ENCODE results near the gene MCFD2.

Gene MCFD2

DNA sequence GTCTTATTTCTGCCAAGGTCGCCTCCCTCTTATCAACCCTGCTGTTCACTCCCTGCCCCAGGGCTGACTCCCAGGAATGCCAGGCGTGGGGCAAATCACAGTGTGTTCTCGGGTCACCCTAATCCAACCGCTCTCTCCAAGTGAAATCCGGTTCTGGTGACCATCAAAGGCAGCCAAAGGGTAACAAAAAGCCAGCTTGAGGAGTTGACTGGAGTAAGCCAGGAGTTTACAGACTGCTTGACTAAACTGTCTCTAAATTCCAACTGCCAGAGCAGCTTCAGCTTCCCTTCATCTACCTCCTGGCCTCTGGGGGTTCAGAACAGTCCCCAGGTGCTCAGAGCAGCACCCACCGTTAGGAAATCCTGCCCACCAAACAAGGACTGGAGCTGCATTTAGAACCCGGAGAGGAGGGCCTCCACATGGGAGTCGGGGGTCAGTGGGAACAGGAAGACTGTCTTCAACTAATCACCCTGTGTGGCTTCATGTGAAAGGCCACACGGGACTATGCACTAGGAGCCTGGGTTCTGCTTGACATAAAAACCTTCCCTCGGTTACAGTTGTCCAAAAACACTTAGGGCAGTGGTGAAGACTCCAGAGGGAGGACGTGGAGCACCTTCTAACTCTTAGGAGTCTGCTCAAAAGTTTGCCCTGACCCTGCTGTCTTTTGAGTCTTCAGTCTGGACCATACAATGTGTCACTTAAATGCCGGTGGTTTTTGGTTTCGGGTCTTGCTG, 24.2 kb upstream of the MCFD2 start:
- TF ChIP-seq, protein P1, sequence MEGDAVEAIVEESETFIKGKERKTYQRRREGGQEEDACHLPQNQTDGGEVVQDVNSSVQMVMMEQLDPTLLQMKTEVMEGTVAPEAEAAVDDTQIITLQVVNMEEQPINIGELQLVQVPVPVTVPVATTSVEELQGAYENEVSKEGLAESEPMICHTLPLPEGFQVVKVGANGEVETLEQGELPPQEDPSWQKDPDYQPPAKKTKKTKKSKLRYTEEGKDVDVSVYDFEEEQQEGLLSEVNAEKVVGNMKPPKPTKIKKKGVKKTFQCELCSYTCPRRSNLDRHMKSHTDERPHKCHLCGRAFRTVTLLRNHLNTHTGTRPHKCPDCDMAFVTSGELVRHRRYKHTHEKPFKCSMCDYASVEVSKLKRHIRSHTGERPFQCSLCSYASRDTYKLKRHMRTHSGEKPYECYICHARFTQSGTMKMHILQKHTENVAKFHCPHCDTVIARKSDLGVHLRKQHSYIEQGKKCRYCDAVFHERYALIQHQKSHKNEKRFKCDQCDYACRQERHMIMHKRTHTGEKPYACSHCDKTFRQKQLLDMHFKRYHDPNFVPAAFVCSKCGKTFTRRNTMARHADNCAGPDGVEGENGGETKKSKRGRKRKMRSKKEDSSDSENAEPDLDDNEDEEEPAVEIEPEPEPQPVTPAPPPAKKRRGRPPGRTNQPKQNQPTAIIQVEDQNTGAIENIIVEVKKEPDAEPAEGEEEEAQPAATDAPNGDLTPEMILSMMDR (IDR thresholded peaks at IDR 0.05; ENCODE audit: extremely low read depth, insufficient read depth, missing control alignments) = no peak
- DNase-seq (ENCODE audit: low spot score) = no peak
- in situ Hi-C loops (cut with MboI; ENCODE audit: low pct_unique_long_range_greater_than_20kb, low sequenced_read_pairs, unreplicated experiment) = no loop called here

- no peak for DNase-seq (ENCODE audit: low spot score)
- TF ChIP-seq, protein P1 (IDR thresholded peaks at IDR 0.05; ENCODE audit: extremely low read depth, insufficient read depth, missing control alignments) = peak; percentile 35
- in situ Hi-C loops (cut with MboI; ENCODE audit: low pct_unique_long_range_greater_than_20kb, low sequenced_read_pairs, unreplicated experiment) = no loop called here
These were observed 21.9 kb upstream of the MCFD2 start for GRCh38 chr2:46937471-46937901.

DNA sequence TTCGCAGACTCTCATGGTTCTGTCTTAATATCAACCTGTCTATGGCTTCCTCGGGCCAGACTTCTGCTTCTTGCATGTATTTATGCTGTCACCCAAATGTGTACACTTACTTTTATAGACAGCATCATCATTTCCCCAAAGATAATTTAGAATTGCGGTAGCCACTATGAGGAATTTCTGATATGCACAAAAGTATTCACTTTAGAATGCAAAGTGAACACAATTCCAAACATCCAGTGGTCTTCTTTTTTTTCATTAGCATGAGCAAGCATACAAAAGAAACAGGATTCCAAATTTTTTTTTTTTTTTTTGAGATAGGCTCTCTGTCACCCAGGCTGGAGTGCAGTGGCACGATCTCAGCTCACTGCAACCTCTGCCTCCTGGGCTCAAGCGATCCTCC, 21.0 kb upstream of the MCFD2 start:
- in situ Hi-C loops (cut with MboI; ENCODE audit: low pct_unique_long_range_greater_than_20kb, low sequenced_read_pairs, unreplicated experiment) = no loop called here
- TF ChIP-seq, protein P1 (IDR thresholded peaks at IDR 0.05; ENCODE audit: extremely low read depth, insufficient read depth, missing control alignments) = no peak
- no peak for DNase-seq (ENCODE audit: low spot score)

- DNase-seq (ENCODE audit: low spot score) = no peak
- in situ Hi-C loops (cut with MboI; ENCODE audit: low pct_unique_long_range_greater_than_20kb, low sequenced_read_pairs, unreplicated experiment) = no loop called here
- TF ChIP-seq, protein P1 (IDR thresholded peaks at IDR 0.05; ENCODE audit: extremely low read depth, insufficient read depth, missing control alignments) = no peak
These were observed 19.5 kb upstream of the MCFD2 start for GRCh38 chr2:46935071-46935470.

DNA sequence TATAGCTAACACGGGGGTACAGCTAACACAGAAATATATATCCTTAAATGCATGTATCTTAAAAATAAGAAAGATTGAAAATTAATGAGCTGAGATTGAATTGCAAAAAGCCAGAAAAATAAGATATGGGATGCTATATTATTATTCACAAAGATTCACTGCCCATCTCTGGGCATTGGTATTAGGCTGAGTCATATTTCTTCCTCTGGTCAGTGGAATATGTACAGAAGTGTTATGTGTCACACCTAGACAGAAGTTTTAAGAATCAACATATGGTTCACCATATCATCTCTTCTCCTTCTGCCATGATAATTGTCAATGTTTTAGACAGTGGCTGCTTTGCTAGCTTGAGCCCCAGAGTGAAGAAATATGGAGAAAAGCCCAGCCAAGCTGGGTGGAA, 14.0 kb upstream of the MCFD2 start:
- TF ChIP-seq, protein P1 (IDR thresholded peaks at IDR 0.05; ENCODE audit: extremely low read depth, insufficient read depth, missing control alignments) = no peak
- DNase-seq (ENCODE audit: low spot score) = no peak
- in situ Hi-C loops (cut with MboI; ENCODE audit: low pct_unique_long_range_greater_than_20kb, low sequenced_read_pairs, unreplicated experiment) = no loop called here

DNA sequence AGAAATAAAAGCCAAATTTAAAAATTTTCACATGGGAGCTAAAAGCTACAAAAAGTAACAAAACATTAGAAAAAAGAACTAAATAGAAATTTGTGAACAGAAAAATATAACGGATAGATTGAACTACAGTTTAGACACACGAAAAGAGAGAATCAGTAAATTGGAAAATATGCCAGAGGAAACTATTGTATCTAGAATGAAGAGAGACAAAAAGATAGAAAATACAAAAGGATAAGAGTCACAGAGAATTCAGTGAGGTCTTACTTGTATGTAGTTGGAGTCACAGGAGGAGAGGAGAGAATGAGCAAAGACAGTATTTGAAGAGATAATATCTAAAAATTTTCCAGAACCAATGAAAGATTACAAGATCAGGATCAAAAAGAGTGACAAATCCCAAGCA, 11.3 kb upstream of the MCFD2 start:
- in situ Hi-C loops (cut with MboI; ENCODE audit: low pct_unique_long_range_greater_than_20kb, low sequenced_read_pairs, unreplicated experiment) = no loop called here
- TF ChIP-seq, protein P1 (IDR thresholded peaks at IDR 0.05; ENCODE audit: extremely low read depth, insufficient read depth, missing control alignments) = no peak
- no peak for DNase-seq (ENCODE audit: low spot score)
